SU-DHL-6 (cell line): Measurements from ENCODE around the gene SPOCK1.

Source experiments
- H2AFZ ChIP-seq: fragments of 200-600 bp; sonication (generic); 2 replicates; pipeline ENCODE4 v1.6.1; 2014; ENCODE audit warnings: low read depth, mild to moderate bottlenecking, moderate library complexity, mixed read lengths, antibody characterized with exemption, low read length; ENCODE audit not compliant: severe bottlenecking
- H3F3A ChIP-seq: fragments of 200-600 bp; shearing (Covaris generic); 2 replicates; pipeline ENCODE4 v1.6.0; 2016; ENCODE audit warnings: antibody characterized with exemption, mild to moderate bottlenecking; ENCODE audit not compliant: insufficient read depth
- H3K27ac ChIP-seq: fragments of 200-600 bp; sonication (generic); 2 replicates; pipeline ENCODE4 v1.5.1; 2016; ENCODE audit warnings: low read depth, mild to moderate bottlenecking, low read length, moderate library complexity, mixed read lengths
- H3K27me3 ChIP-seq: fragments of 200-600 bp; sonication (generic), shearing (Covaris generic); 2 replicates; pipeline ENCODE4 v1.6.0; 2014; ENCODE audit warnings: mild to moderate bottlenecking, low read length
- H3K36me3 ChIP-seq: fragments of 200-600 bp; sonication (generic); 2 replicates; pipeline ENCODE4 v1.6.1; 2014; ENCODE audit warnings: mild to moderate bottlenecking, low read length, mixed read lengths
- H3K4me2 ChIP-seq: fragments of 300-600, 200-600 bp; shearing (Covaris generic), sonication (generic); 2 replicates; pipeline ENCODE4 v1.6.0; 2014; ENCODE audit warnings: low read length, low read depth, mild to moderate bottlenecking; ENCODE audit not compliant: poor library complexity, severe bottlenecking
- H3K4me3 ChIP-seq: fragments of 200-600 bp; sonication (generic); 2 replicates; pipeline ENCODE4 v1.5.1; 2014; ENCODE audit warnings: antibody characterized with exemption, low read length, mild to moderate bottlenecking, mixed read lengths; ENCODE audit not compliant: insufficient read depth, poor library complexity, severe bottlenecking
- H3K79me2 ChIP-seq: fragments of 200-600 bp; sonication (generic); 2 replicates; pipeline ENCODE4 v1.6.1; 2014; ENCODE audit warnings: mild to moderate bottlenecking, low read length, moderate library complexity; ENCODE audit not compliant: insufficient read depth
- H3K9ac ChIP-seq: fragments of 200-600 bp; sonication (generic); 2 replicates; pipeline ENCODE4 v1.7.0; 2014; ENCODE audit warnings: mild to moderate bottlenecking, low read length
- H3K9me2 ChIP-seq: fragments of 200-600 bp; sonication (generic); replicated peaks from 2 replicates; pipeline ENCODE4 v1.6.1; 2014; ENCODE audit warnings: low read length; ENCODE audit not compliant: insufficient read depth
- H3K9me3 ChIP-seq: fragments of 200-600 bp; sonication (generic); 2 replicates; pipeline ENCODE4 v1.6.1; 2014; ENCODE audit warnings: low read length, mixed read lengths; ENCODE audit not compliant: insufficient read depth
- H4K20me1 ChIP-seq: fragments of 200-600 bp; sonication (generic); 2 replicates; pipeline ENCODE4 v1.6.1; 2014; ENCODE audit warnings: low read depth, mild to moderate bottlenecking, antibody characterized with exemption, low read length, moderate library complexity, mixed read lengths
- EZH2phosphoT487 ChIP-seq: fragments of 200-600 bp; sonication (generic), shearing (Covaris generic); conservative IDR thresholded peaks from 2 replicates; pipeline ENCODE4 v1.6.1; 2018; ENCODE audit warnings: mild to moderate bottlenecking, antibody characterized with exemption, low read length, moderate library complexity, mixed read lengths
- TF ChIP-seq, protein P1 (sequence below): fragments of 200-600 bp; sonication (generic); IDR thresholded peaks from one replicate; pipeline ENCODE4 v1.5.1; 2017; ENCODE audit warnings: antibody characterized with exemption, mild to moderate bottlenecking, low read length, moderate library complexity; ENCODE audit not compliant: insufficient read depth, poor library complexity, severe bottlenecking

SPOCK1 gene

GRCh38 chr5:137019229-137019628 is 479.9 kb downstream of the SPOCK1 start:
- Histone ChIP-seq H3K79me2 (no peaks in the 10 kb centered on the region), H3K36me3 (no peaks in the 10 kb centered on the region), H3K4me2 (no peak overlapping the region), H3K9me3 (no peaks in the 10 kb centered on the region), H3K9ac (no peak overlapping the region), H3K27ac (no peak overlapping the region), H3F3A (no peaks in the 10 kb centered on the region), H4K20me1 (no peaks in the 10 kb centered on the region), H3K9me2 (no peaks in the 10 kb centered on the region), H3K27me3 (no peaks in the 10 kb centered on the region), H2AFZ (no peak overlapping the region), H3K4me3 (no peak overlapping the region)
- no peak for TF ChIP-seq EZH2phosphoT487
- TF ChIP-seq, protein P1, sequence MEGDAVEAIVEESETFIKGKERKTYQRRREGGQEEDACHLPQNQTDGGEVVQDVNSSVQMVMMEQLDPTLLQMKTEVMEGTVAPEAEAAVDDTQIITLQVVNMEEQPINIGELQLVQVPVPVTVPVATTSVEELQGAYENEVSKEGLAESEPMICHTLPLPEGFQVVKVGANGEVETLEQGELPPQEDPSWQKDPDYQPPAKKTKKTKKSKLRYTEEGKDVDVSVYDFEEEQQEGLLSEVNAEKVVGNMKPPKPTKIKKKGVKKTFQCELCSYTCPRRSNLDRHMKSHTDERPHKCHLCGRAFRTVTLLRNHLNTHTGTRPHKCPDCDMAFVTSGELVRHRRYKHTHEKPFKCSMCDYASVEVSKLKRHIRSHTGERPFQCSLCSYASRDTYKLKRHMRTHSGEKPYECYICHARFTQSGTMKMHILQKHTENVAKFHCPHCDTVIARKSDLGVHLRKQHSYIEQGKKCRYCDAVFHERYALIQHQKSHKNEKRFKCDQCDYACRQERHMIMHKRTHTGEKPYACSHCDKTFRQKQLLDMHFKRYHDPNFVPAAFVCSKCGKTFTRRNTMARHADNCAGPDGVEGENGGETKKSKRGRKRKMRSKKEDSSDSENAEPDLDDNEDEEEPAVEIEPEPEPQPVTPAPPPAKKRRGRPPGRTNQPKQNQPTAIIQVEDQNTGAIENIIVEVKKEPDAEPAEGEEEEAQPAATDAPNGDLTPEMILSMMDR = no peak

- H3K9me2 ChIP-seq = no peaks in the 10 kb centered on the region
- no peaks in the 10 kb centered on the region for H3K9me3 ChIP-seq
- H3K9ac ChIP-seq = no peak overlapping the region
- no peaks in the 10 kb centered on the region for H4K20me1 ChIP-seq
- no peak overlapping the region for H3K4me2 ChIP-seq
- no peaks in the 10 kb centered on the region for H3K36me3 ChIP-seq
- H2AFZ ChIP-seq = no peak overlapping the region
- H3K79me2 ChIP-seq = no peaks in the 10 kb centered on the region
- no peaks in the 10 kb centered on the region for H3K27me3 ChIP-seq
- TF ChIP-seq, protein P1 = no peak
- no peak for TF ChIP-seq EZH2phosphoT487
- H3F3A ChIP-seq = no peaks in the 10 kb centered on the region
- no peak overlapping the region for H3K27ac ChIP-seq
- H3K4me3 ChIP-seq = no peak overlapping the region
Measured at GRCh38 chr5:137016783-137017324, 482.3 kb downstream of the SPOCK1 start.

- no peak overlapping the region for H2AFZ ChIP-seq
- no peaks in the 10 kb centered on the region for H3K27me3 ChIP-seq
- no peaks in the 10 kb centered on the region for H3K9me2 ChIP-seq
- no peak overlapping the region for H3K9ac ChIP-seq
- H3K79me2 ChIP-seq = no peaks in the 10 kb centered on the region
- no peak overlapping the region for H3K4me2 ChIP-seq
- no peak overlapping the region for H3K27ac ChIP-seq
- H3F3A ChIP-seq = no peaks in the 10 kb centered on the region
- no peaks in the 10 kb centered on the region for H3K9me3 ChIP-seq
- no peak overlapping the region for H3K4me3 ChIP-seq
- no peaks in the 10 kb centered on the region for H3K36me3 ChIP-seq
- TF ChIP-seq, protein P1 = no peak
- TF ChIP-seq EZH2phosphoT487 = no peak
- no peaks in the 10 kb centered on the region for H4K20me1 ChIP-seq
Measured at GRCh38 chr5:137015540-137016116, 483.5 kb downstream of the SPOCK1 start.
